Mucosa of descending colon (tissue), 3 donors: ENCODE data around the gene ZNF672. TPM values are rescaled to one million over a fixed set of nuclear protein-coding genes. Genes with fewer than 3 reads are reported as not detected.

Source experiments
- ATAC-seq: fragments of 200-7000 bp; cut with Tn5 transposase; one replicate; pipeline ENCODE4 v1.9.1; 2020; ENCODE audit warnings: mild to moderate bottlenecking, moderate library complexity
- DNase-seq, 3 donors: peaks; one replicate each; pipeline ENCODE4 v3.0.0-alpha.2; 2020
- H3K36me3 ChIP-seq: fragments of 200-600 bp; one replicate; pipeline ENCODE4 v1.8.0; 2021; ENCODE audit warnings: low read depth, mild to moderate bottlenecking
- H3K4me1 ChIP-seq: fragments of 200-600 bp; one replicate; pipeline ENCODE4 v1.8.0; 2021; ENCODE audit warnings: low read depth, mild to moderate bottlenecking
- H3K4me3 ChIP-seq: fragments of 200-600 bp; one replicate; pipeline ENCODE4 v1.8.0; 2021; ENCODE audit warnings: mild to moderate bottlenecking
- H3K9me3 ChIP-seq: fragments of 200-600 bp; one replicate; pipeline ENCODE4 v1.8.0; 2021; ENCODE audit warnings: mild to moderate bottlenecking
- intact Hi-C, 2 donors: fragments of 100-400 bp; cut with DNase I in 1 of 2; cut with micrococcal nuclease in 1 of 2; formaldehyde crosslinking; loops; one replicate each; pipeline versions ENCODE4 v1.11.0 to v1.11.1; 2022; cut with DNase I, micrococcal nuclease
- microRNA-seq: library from miRNA; unstranded; fragments of <30 nt; microRNA quantifications from one replicate; pipeline ENCODE4, GENCODE V29; 2019
- total RNA-seq, 3 donors: library from RNA; stranded (reverse); fragmentation: NEBNext Ultra II Directional in 2 of 3; extraction: Animal tissue kit (Norgen Biotek cat#: 25700) in 2 of 3; gene quantifications; one replicate each; pipeline versions ENCODE4 v1.2.1 to v1.2.4, GENCODE V29; 2021 to 2023
- TF ChIP-seq, protein P1 (sequence below): fragments of 200-600 bp; IDR thresholded peaks from one replicate; pipeline ENCODE4 v1.8.0; 2022; ENCODE audit warnings: antibody characterized with exemption, mild to moderate bottlenecking
- donor health status: DM: no; HTN: no; CAD: no; lungs with moderate emphysema.
- donor health status: DM: no; HTN: no; CAD: no.
- donor health status: DM: no; HTN: yes; CAD: no.

The ZNF672 gene
- total RNA-seq, 3 donors from 2014 or later: 29.6 to 38.8 (median 38.3) TPM

DNA sequence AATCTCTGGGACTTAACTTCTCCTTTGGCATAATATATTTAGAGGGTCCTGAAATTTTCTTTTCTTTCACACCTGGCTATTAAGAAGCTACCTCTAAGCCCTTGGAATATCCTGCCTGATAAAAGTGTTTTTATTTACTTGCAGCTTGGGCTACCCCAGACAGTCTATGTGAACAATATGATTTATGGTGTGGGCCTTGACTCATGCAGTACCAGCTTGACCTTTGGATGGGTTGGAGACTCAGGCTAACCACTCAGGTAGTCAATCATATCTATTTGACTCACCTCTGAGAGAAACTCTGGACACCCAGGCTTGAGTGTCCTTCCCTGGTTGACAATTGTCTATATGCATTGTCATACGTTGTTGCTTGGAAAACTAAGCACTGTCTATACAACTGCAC, 54.6 kb downstream of the ZNF672 start:
- ATAC-seq (peak; percentile 95), DNase-seq (no peak)
- TF ChIP-seq, protein P1, sequence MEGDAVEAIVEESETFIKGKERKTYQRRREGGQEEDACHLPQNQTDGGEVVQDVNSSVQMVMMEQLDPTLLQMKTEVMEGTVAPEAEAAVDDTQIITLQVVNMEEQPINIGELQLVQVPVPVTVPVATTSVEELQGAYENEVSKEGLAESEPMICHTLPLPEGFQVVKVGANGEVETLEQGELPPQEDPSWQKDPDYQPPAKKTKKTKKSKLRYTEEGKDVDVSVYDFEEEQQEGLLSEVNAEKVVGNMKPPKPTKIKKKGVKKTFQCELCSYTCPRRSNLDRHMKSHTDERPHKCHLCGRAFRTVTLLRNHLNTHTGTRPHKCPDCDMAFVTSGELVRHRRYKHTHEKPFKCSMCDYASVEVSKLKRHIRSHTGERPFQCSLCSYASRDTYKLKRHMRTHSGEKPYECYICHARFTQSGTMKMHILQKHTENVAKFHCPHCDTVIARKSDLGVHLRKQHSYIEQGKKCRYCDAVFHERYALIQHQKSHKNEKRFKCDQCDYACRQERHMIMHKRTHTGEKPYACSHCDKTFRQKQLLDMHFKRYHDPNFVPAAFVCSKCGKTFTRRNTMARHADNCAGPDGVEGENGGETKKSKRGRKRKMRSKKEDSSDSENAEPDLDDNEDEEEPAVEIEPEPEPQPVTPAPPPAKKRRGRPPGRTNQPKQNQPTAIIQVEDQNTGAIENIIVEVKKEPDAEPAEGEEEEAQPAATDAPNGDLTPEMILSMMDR: no peak
- intact Hi-C loops: no loop called here
- Histone ChIP-seq H3K4me3 (no peak overlapping the region), H3K4me1 (no peaks in the 10 kb centered on the region), H3K9me3 (no peaks in the 10 kb centered on the region), H3K36me3 (no peaks in the 10 kb centered on the region)

DNA sequence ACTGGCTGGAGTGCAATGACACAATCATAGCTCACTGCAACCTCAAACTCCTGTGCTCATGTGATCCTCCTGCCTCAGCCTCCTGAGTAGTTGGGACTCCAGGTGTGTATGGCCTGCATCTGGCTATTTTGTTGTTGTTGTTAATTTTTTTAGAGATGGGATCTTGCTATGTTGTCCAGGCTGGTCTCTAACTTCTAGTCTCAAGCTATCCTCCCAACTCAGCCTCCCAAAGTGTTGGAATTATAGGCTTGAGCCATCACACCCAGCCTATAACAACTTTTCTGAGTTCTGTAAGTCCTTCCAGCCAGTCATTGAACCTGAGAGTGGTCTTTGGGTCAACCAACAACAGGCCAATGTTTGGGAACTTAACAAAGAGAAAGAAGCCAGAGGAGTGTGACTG, 56.8 kb downstream of the ZNF672 start:
- no peaks in the 10 kb centered on the region for H3K9me3 ChIP-seq
- H3K36me3 ChIP-seq: no peaks in the 10 kb centered on the region
- TF ChIP-seq, protein P1: no peak
- DNase-seq (no peak), ATAC-seq (no peak)
- intact Hi-C loops: no loop called here
- H3K4me3 ChIP-seq: no peak overlapping the region
- no peaks in the 10 kb centered on the region for H3K4me1 ChIP-seq

DNA sequence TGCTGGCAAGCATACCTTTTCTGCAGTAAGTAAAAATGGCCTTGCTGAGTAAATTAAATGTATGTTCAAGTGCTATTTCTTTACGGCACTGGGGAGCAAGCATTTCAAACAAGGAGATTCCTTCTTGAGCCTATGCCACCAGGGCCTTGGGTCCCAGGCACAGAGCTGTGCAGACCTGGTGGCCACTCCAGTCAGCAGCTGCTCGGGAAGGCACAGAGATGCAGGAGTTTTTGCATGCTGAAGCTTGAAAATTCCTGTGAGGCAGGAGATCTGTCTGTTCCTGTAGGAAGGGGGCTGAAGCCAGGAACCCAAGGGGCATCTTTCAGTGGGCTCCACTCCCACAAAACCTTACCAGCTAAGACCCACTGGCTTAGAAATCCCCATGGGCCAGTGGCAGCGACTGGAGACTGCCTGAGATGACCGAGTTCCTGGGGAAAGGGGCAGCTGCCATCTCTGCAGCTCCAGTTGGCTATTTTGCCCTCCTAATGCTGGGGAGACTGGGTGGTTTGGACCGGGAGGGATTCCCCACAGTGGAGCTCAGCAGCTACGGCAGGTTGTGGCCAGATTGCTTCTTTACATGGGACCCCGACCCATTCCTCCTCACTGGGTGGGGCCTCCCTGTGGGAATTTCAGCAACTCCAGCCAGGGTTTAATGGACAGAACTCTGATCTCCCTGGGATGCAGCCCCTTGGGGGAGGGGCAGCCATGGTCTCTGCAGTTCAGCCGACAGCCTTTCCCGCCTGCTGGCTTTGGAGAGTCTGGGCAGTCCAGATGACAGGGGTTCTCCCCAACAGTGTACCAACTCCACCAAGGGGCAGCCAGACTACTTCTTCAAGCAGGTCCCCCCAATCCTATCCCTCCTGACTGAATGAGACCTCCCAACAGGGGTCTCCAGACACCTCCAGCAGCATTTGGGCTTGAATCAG, 59.7 kb downstream of the ZNF672 start:
- H3K9me3 ChIP-seq: no peaks in the 10 kb centered on the region
- H3K4me3 ChIP-seq: no peak overlapping the region
- intact Hi-C loops: no loop called here
- no peak for ATAC-seq
- H3K36me3 ChIP-seq: no peaks in the 10 kb centered on the region
- no peaks in the 10 kb centered on the region for H3K4me1 ChIP-seq
- no peak for DNase-seq
- TF ChIP-seq, protein P1: no peak

Small RNA genes lying within 50 kb of the gene (microRNA-seq; reads per million reads assigned to microRNA genes)
- gene MIR3124: 1.2 reads per million

Other genes starting within 250 kb of the ZNF672 start
- gene OR2T10, start 240.5 kb upstream of the ZNF672 start, total RNA-seq: not detected
- not detected for gene OR2T11, start 203.1 kb upstream of the ZNF672 start, total RNA-seq
- not detected for gene OR2T35, start 192.9 kb upstream of the ZNF672 start, total RNA-seq
- gene OR2T27, start 182.7 kb upstream of the ZNF672 start, total RNA-seq: not detected
- not detected for gene OR14I1, start 135.5 kb upstream of the ZNF672 start, total RNA-seq
- 100 to 1,000 TPM; 235 to 700 (median 647) TPM for gene LYPD8, start 82.5 kb upstream of the ZNF672 start, total RNA-seq
- 10 to 100 TPM; 27.2 to 31.0 (median 29.3) TPM for gene SH3BP5L, start 12.3 kb upstream of the ZNF672 start, total RNA-seq
- gene ZNF692, start 20.9 kb downstream of the ZNF672 start, total RNA-seq: 10 to 100 TPM; 26.7 to 51.7 (median 43.6) TPM
- 10 to 100 TPM in 2 of 3 donors, 1 to 10 TPM in 1; 6.6 to 11.7 (median 10.9) TPM for gene PGBD2, start 68.0 kb downstream of the ZNF672 start, total RNA-seq